GM21528 (cell line): ENCODE data around the gene SEC61B.
A peak's percentile ranks its signal among the peaks of the same experiment; 100 is the strongest.
"Not testable (repeated sequence)": the region's sequence is repeated elsewhere in the genome, so short reads cannot be mapped to it uniquely, and the experiment has no call there.

Source experiments
- ATAC-seq: cut with Tn5 transposase; IDR thresholded peaks from one replicate; pipeline ENCODE4 v1.9.1; 2021; ENCODE audit warnings: mild to moderate bottlenecking, moderate library complexity; ENCODE audit not compliant: unreplicated experiment, low FRiP score

SEC61B gene

GRCh38 chr9:99190597-99191283, 31.3 kb upstream of the SEC61B start:
- no peak for ATAC-seq

GRCh38 chr9:99192786-99193465, 29.2 kb upstream of the SEC61B start:
- no peak for ATAC-seq

GRCh38 chr9:99193466-99193821, 28.6 kb upstream of the SEC61B start:
- ATAC-seq, result no peak

GRCh38 chr9:99196484-99196883, 25.6 kb upstream of the SEC61B start:
- not testable (repeated sequence) for ATAC-seq

- no peak for ATAC-seq
Observed at GRCh38 chr9:99197124-99197630, 24.9 kb upstream of the SEC61B start.

GRCh38 chr9:99197987-99198386, 24.1 kb upstream of the SEC61B start:
- ATAC-seq, result no peak

GRCh38 chr9:99199938-99200539, 22.0 kb upstream of the SEC61B start:
- no peak for ATAC-seq

GRCh38 chr9:99201603-99202002, 20.5 kb upstream of the SEC61B start:
- no peak for ATAC-seq

- no peak for ATAC-seq
Observed at GRCh38 chr9:99210572-99210971, 11.5 kb upstream of the SEC61B start.

GRCh38 chr9:99211746-99212145, 10.3 kb upstream of the SEC61B start:
- ATAC-seq, result no peak

- no peak for ATAC-seq
Observed at GRCh38 chr9:99213197-99213596, 8.9 kb upstream of the SEC61B start.

- no peak for ATAC-seq
Observed at GRCh38 chr9:99216073-99216472, 6.0 kb upstream of the SEC61B start.

- ATAC-seq, result no peak
Observed at GRCh38 chr9:99220011-99220410, 2.1 kb upstream of the SEC61B start.

- ATAC-seq, result no peak
Observed at GRCh38 chr9:99221266-99221620, 839 bp upstream of the SEC61B start.

GRCh38 chr9:99222416-99223270, 561 bp downstream of the SEC61B start:
- peak; percentile 20 for ATAC-seq

GRCh38 chr9:99224445-99224844, 2.4 kb downstream of the SEC61B start:
- no peak for ATAC-seq

GRCh38 chr9:99226054-99226453, 4.0 kb downstream of the SEC61B start:
- ATAC-seq, result no peak

- no peak for ATAC-seq
Observed at GRCh38 chr9:99230206-99230605, 8.1 kb downstream of the SEC61B start.

- no peak for ATAC-seq
Observed at GRCh38 chr9:99231711-99232110, 9.6 kb downstream of the SEC61B start.

GRCh38 chr9:99234618-99235017, 12.5 kb downstream of the SEC61B start:
- no peak for ATAC-seq

- ATAC-seq, result no peak
Observed at GRCh38 chr9:99235069-99235468, 13.0 kb downstream of the SEC61B start.
